GM19452 (cell line): ENCODE data around the gene SH3TC1.

ENCODE experiments used
- ATAC-seq: cut with Tn5 transposase; IDR thresholded peaks from one replicate; pipeline ENCODE4 v1.9.1; 2021; ENCODE audit not compliant: unreplicated experiment

SH3TC1 gene

GRCh38 chr4:8213121-8213520, 14.0 kb downstream of the SH3TC1 start:
- ATAC-seq: no peak

- no peak for ATAC-seq
Observed at GRCh38 chr4:8214136-8214535, 15.0 kb downstream of the SH3TC1 start.

- ATAC-seq: no peak
Observed at GRCh38 chr4:8215001-8215427, 15.9 kb downstream of the SH3TC1 start.

GRCh38 chr4:8215641-8216442, 16.8 kb downstream of the SH3TC1 start:
- ATAC-seq: no peak

- no peak for ATAC-seq
Observed at GRCh38 chr4:8216443-8217245, 17.6 kb downstream of the SH3TC1 start.

GRCh38 chr4:8217246-8217511, 18.1 kb downstream of the SH3TC1 start:
- ATAC-seq: no peak

- no peak for ATAC-seq
Observed at GRCh38 chr4:8217871-8218270, 18.8 kb downstream of the SH3TC1 start.

- no peak for ATAC-seq
Observed at GRCh38 chr4:8218371-8219031, 19.4 kb downstream of the SH3TC1 start.

GRCh38 chr4:8219236-8219635, 20.1 kb downstream of the SH3TC1 start:
- no peak for ATAC-seq

- no peak for ATAC-seq
Observed at GRCh38 chr4:8220661-8221450, 21.8 kb downstream of the SH3TC1 start.

- ATAC-seq: no peak
Observed at GRCh38 chr4:8221476-8221875, 22.4 kb downstream of the SH3TC1 start.

- no peak for ATAC-seq
Observed at GRCh38 chr4:8221985-8222384, 22.9 kb downstream of the SH3TC1 start.

- ATAC-seq: no peak
Observed at GRCh38 chr4:8222609-8223388, 23.7 kb downstream of the SH3TC1 start.

GRCh38 chr4:8224267-8224974, 25.3 kb downstream of the SH3TC1 start:
- ATAC-seq: no peak

- no peak for ATAC-seq
Observed at GRCh38 chr4:8224975-8225625, 26.0 kb downstream of the SH3TC1 start.

- no peak for ATAC-seq
Observed at GRCh38 chr4:8225706-8226443, 26.8 kb downstream of the SH3TC1 start.

GRCh38 chr4:8227201-8227770, 28.2 kb downstream of the SH3TC1 start:
- no peak for ATAC-seq

GRCh38 chr4:8227771-8228318, 28.8 kb downstream of the SH3TC1 start:
- ATAC-seq: no peak
